Right lobe of liver (tissue), 4 donors: Measurements from ENCODE around the gene NEO1.

Source experiments
- POLR2A ChIP-seq: fragments of 450-650 bp; IDR thresholded peaks from one replicate; pipeline ENCODE4 v1.6.1; 2017; ENCODE audit warnings: antibody characterized with exemption, mild to moderate bottlenecking
- TF ChIP-seq, protein P1 (sequence below), 4 donors: fragments of 200-600 bp in 3 of 4; fragments of 450-650 bp in 1 of 4; IDR thresholded peaks; one replicate each; pipeline versions ENCODE4 v1.5.1 to v1.8.0; 2016 to 2022; ENCODE audit warnings: antibody characterized with exemption in 4 of 4, mild to moderate bottlenecking in 2 of 4
- donor health status: DM: no; HTN: no; CAD: no.
- donor health status: DM: no; HTN: no; CAD: no.
- donor health status: DM: no; HTN: yes; CAD: no.

DNA sequence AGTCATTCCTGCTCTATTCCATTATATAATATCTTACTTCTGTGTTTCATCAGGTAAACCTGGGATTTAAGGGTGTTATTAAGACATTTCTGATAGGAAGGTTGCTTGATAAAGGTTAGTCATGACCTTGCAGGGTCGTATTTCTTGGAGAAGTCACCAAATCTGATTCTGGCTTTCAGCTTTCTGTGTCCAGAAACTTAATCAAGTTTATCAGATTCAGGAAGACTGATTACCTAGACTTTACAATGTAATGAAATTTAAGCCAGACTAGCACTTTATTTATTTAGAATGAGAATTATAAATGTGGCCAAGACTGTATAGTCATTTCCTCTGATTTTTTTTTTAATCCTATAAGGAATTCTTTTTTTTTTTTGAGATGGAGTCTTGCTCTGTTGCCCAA is 81.9 kb downstream of the NEO1 start:
- TF ChIP-seq, protein P1, sequence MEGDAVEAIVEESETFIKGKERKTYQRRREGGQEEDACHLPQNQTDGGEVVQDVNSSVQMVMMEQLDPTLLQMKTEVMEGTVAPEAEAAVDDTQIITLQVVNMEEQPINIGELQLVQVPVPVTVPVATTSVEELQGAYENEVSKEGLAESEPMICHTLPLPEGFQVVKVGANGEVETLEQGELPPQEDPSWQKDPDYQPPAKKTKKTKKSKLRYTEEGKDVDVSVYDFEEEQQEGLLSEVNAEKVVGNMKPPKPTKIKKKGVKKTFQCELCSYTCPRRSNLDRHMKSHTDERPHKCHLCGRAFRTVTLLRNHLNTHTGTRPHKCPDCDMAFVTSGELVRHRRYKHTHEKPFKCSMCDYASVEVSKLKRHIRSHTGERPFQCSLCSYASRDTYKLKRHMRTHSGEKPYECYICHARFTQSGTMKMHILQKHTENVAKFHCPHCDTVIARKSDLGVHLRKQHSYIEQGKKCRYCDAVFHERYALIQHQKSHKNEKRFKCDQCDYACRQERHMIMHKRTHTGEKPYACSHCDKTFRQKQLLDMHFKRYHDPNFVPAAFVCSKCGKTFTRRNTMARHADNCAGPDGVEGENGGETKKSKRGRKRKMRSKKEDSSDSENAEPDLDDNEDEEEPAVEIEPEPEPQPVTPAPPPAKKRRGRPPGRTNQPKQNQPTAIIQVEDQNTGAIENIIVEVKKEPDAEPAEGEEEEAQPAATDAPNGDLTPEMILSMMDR (IDR thresholded peaks at IDR 0.05), result no peak
- TF ChIP-seq POLR2A, result no peak
